HepG2 (cell line): ENCODE data around the gene OFD1. TPM values are rescaled to one million over a fixed set of nuclear protein-coding genes. Genes with fewer than 3 reads are reported as not detected.

Experiments used
- ATAC-seq: fragments of 200-7000 bp; cut with Tn5 transposase; 3 replicates; pipeline ENCODE4 v1.9.1; 2020; ENCODE audit warnings: mild to moderate bottlenecking, moderate library complexity
- BruUV-seq: library from RNA; stranded (reverse); fragments of 400-500 nt; replicated peaks from 2 replicates; lab custom pipeline; 2021; lab: Mats Ljungman, UMichigan
- CTCF ChIA-PET: fragments of 300-600 bp; formaldehyde crosslinking; extraction: SDS; loops from one replicate; lab custom pipeline; 2021; ENCODE audit warnings: low total read pairs, inconsistent platforms, low intra/inter-chr PET ratio; lab: Yijun Ruan, JAX
- POLR2A ChIA-PET: fragments of 350-600 bp; sonication (Branson Sonifier 250); formaldehyde crosslinking; loops from one replicate; lab custom pipeline; 2020; ENCODE audit warnings: antibody characterized with exemption, inconsistent platforms; lab: Yijun Ruan, JAX
- DNase-seq: peaks from one replicate; pipeline ENCODE4 v3.0.0-alpha.2; 2015; ENCODE audit warnings: low spot score
- FAIRE-seq: peaks from 3 replicates; lab custom pipeline; 2011; peaks lifted over from hg19 to GRCh38; lab: Jason Lieb, UNC
- H2AFZ ChIP-seq: one replicate; pipeline ENCODE4 v1.6.1; 2011; ENCODE audit warnings: low read length, inconsistent platforms
- H3K27ac ChIP-seq: fragments of 300-600 bp; 3 replicates; pipeline ENCODE4 v1.8.0; 2011; ENCODE audit warnings: mixed run types, mild to moderate bottlenecking, mixed read lengths, low read length, inconsistent platforms; ENCODE audit not compliant: insufficient read depth; ENCODE audit errors: extremely low read length
- H3K27me3 ChIP-seq, 2 experiments: fragments of 200-600 bp in 1 of 2; 2 replicates in 1 of 2; 3 replicates in 1 of 2; pipeline versions ENCODE4 v1.6.0 to v1.8.0; 2011; ENCODE audit warnings: low read length in 2 of 2, mild to moderate bottlenecking in 2 of 2, moderate library complexity in 2 of 2, inconsistent platforms in 1 of 2; ENCODE audit not compliant: insufficient read depth in 2 of 2, control insufficient read depth in 1 of 2
- H3K36me3 ChIP-seq, 2 experiments: fragments of 200-600 bp in 1 of 2; replicated peaks in 1 of 2; 2 replicates in 1 of 2; 3 replicates in 1 of 2; pipeline versions ENCODE4 v1.5.1 to v1.8.0; 2011; ENCODE audit warnings: low read length in 2 of 2, inconsistent platforms in 1 of 2; ENCODE audit not compliant: insufficient read depth in 2 of 2, control insufficient read depth in 1 of 2
- H3K4me1 ChIP-seq: 2 replicates; pipeline ENCODE4 v1.5.1; 2012; ENCODE audit warnings: low read length, inconsistent platforms; ENCODE audit not compliant: insufficient read depth
- H3K4me2 ChIP-seq: 2 replicates; pipeline ENCODE4 v1.6.0; 2011; ENCODE audit warnings: low read depth, low read length, inconsistent platforms
- H3K4me3 ChIP-seq, 3 experiments: fragments of 200-600 bp in 1 of 3; sonication (generic), shearing (Covaris generic) in 1 of 3; replicated peaks in 1 of 3; 2 replicates each; pipeline ENCODE4 v1.5.1; 2011 to 2016; ENCODE audit warnings: low read length in 3 of 3, inconsistent platforms in 2 of 3, low read depth in 2 of 3, mild to moderate bottlenecking in 2 of 3, control low read depth in 1 of 3, mixed read lengths in 1 of 3; ENCODE audit not compliant: insufficient read depth in 1 of 3
- H3K79me2 ChIP-seq: one replicate; pipeline ENCODE4 v1.6.1; 2011; ENCODE audit warnings: low read length, inconsistent platforms; ENCODE audit not compliant: insufficient read depth
- H3K9ac ChIP-seq: 2 replicates; pipeline ENCODE4 v1.6.0; 2011; ENCODE audit warnings: mild to moderate bottlenecking, low read depth, low read length, inconsistent platforms; ENCODE audit not compliant: insufficient read depth
- H3K9me3 ChIP-seq: 2 replicates; pipeline ENCODE4 v1.5.1; 2012; ENCODE audit warnings: mild to moderate bottlenecking, low read length
- H4K20me1 ChIP-seq: 2 replicates; pipeline ENCODE4 v1.6.0; 2011; ENCODE audit warnings: inconsistent platforms, mild to moderate bottlenecking, low read length, moderate library complexity; ENCODE audit not compliant: insufficient read depth
- GATAD1 ChIP-seq: IDR thresholded peaks from 2 replicates; pipeline ENCODE4 v1.6.1; 2016; ENCODE audit warnings: missing genetic modification reagents, missing compliant biosample characterization
- HNF4A ChIP-seq: sonication (generic); formaldehyde crosslinking; IDR thresholded peaks from 2 replicates; pipeline ENCODE4 v1.4.0; 2020; ENCODE audit warnings: missing genetic modification reagents
- HNF4G ChIP-seq, 2 experiments: sonication (generic) in 1 of 2; formaldehyde crosslinking in 1 of 2; IDR thresholded peaks; 2 replicates each; pipeline versions ENCODE4 v1.4.0 to v1.6.1; 2011 to 2020; ENCODE audit warnings: borderline replicate concordance in 2 of 2, low read depth in 2 of 2, mild to moderate bottlenecking in 2 of 2, low read length in 1 of 2, missing genetic modification reagents in 1 of 2, moderate library complexity in 1 of 2
- JUNB ChIP-seq: sonication (generic); formaldehyde crosslinking; IDR thresholded peaks from 2 replicates; pipeline ENCODE4 v1.8.0; 2022; ENCODE audit warnings: missing genetic modification reagents, mild to moderate bottlenecking, borderline replicate concordance
- MTF2 ChIP-seq: sonication (generic); formaldehyde crosslinking; IDR thresholded peaks from 2 replicates; pipeline ENCODE4 v1.5.0; 2020; ENCODE audit warnings: missing genetic modification reagents, borderline replicate concordance
- NR2F1 ChIP-seq, 2 experiments: fragments of 450-650 bp in 1 of 2; formaldehyde crosslinking in 1 of 2; IDR thresholded peaks; 2 replicates each; pipeline versions ENCODE4 v1.5.0 to v1.6.1; 2016 to 2020; ENCODE audit warnings: mild to moderate bottlenecking in 1 of 2, missing compliant biosample characterization in 1 of 2, missing genetic modification reagents in 1 of 2, moderate library complexity in 1 of 2
- SPEN ChIP-seq: sonication (generic); formaldehyde crosslinking; IDR thresholded peaks from 2 replicates; pipeline ENCODE4 v1.5.1; 2020; ENCODE audit warnings: low read depth, mild to moderate bottlenecking, missing genetic modification reagents
- TMF1 ChIP-seq: sonication (generic); formaldehyde crosslinking; IDR thresholded peaks from 2 replicates; pipeline ENCODE4 v1.8.1; 2022; ENCODE audit warnings: low read depth, missing genetic modification reagents
- ZMYM3 ChIP-seq: sonication (generic); formaldehyde crosslinking; IDR thresholded peaks from 2 replicates; pipeline ENCODE4 v1.5.1; 2020; ENCODE audit warnings: mild to moderate bottlenecking, missing genetic modification reagents
- ZNF251 ChIP-seq: sonication (generic); formaldehyde crosslinking; IDR thresholded peaks from 2 replicates; pipeline ENCODE4 v1.9.0; 2021; ENCODE audit warnings: mild to moderate bottlenecking, missing genetic modification reagents
- WGBS: methylation state at CpG from one replicate; pipeline ENCODE4 v1.1.6; 2017; ENCODE audit warnings: low lambda C conversion rate; 5-methylcytosine and 5-hydroxymethylcytosine counted together
- in situ Hi-C: cut with HindIII; loops from 2 replicates; pipeline ENCODE4 v1.10.0; 2017; ENCODE audit warnings: low pct_unique_long_range_greater_than_20kb; ENCODE audit not compliant: extremely low pct_ligation_motif_present
- intact Hi-C: fragments of 100-400 bp; cut with micrococcal nuclease; formaldehyde crosslinking; loops from one replicate; pipeline ENCODE4 v1.10.0; 2022; ENCODE audit not compliant: unreplicated experiment
- polyA plus RNA-seq, 8 experiments: library from polyadenylated mRNA; depleted of rRNA in 3 of 8; stranded (reverse) in 7 of 8; unstranded in 1 of 8; fragments of >200 nt; fragmentation: Illumina TruSeq in 4 of 8; extraction: Trizol in 4 of 8; gene quantifications; 2 replicates each; pipeline versions ENCODE4 v1.2.1 to v1.2.3, GENCODE V29; 2011 to 2016; ENCODE audit warnings: low read depth in 4 of 8, missing spikeins in 1 of 8, mixed read lengths in 1 of 8; ENCODE audit not compliant: insufficient read depth in 1 of 8
- total RNA-seq, 5 experiments: library from RNA; depleted of rRNA; stranded (reverse); fragments of >200 nt; fragmentation: Illumina TruSeq; extraction: Trizol; gene quantifications; 2 replicates each; pipeline ENCODE4 v1.2.3, GENCODE V29; 2016; ENCODE audit warnings: low read depth in 1 of 5
- TF ChIP-seq, protein P1 (sequence below): sonication (generic); formaldehyde crosslinking; IDR thresholded peaks from 2 replicates; pipeline ENCODE4 v1.4.0; 2020; ENCODE audit warnings: mild to moderate bottlenecking, missing genetic modification reagents
- TF ChIP-seq, protein P2 (sequence below): fragments of 450-650 bp; IDR thresholded peaks from 2 replicates; pipeline ENCODE4 v1.6.1; 2017

The OFD1 gene
- total and polyA plus RNA-seq, 2 of the 13 experiments (the other 11 are each of a cell fraction or from before 2014, with no cell fraction given): 14.9 to 16.4 TPM

DNA sequence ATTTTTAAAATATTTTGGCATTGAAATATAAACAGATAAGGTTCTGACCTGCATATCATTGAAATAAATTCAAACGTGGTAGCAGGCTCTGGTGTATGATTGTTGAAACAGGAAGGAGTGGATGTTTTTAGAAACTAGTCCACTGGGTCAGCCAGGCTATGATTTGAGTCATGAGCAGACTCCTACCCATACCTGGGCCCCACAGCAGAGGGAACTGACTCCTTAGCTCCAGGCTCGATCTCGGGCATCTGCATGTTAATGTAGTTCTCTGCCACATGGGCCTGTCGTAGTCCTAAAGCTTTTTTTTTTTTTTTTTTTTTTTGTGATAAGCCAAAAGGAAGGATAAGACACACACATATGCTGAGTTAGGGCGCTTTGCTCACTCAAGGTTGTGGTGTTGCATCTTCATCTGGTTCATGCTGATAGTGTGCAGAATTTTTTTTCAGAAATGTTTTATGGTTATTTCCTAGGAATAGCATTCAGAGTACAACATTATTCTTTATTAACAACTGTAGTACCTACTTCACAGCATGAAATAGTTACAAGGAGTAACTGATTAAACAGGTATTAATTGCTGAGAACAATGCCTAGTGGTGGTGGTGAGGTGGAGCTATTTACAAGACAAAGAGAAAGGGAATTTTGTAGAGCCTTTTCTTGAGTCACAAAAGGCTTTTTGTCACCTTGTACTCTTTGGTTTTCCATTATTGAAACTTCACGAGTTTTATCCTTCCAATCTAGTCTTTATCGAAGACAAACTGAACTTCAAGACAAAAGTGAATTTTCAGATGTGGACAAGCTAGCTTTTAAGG, 27.3 kb downstream of the OFD1 start:
- ATAC-seq (no peak), FAIRE-seq (no peak)

DNA sequence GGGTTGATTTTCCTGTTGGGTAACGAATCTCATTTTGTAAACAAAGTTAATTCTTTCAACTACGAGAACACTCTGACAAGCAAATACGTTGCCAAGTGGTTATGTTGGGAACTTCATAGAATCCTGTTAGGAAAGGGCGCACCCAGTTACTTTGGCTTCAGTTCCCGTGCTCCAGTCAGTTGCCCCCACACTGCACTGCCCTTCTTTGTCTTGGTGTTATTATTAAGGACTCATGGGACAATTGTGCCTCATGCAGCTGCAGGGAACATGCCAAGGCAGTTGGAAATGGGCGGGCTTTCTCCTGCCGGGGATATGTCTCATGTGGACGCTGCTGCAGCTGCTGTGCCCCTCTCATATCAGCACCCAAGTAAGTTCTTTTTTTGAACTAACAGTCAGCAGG, 28.9 kb downstream of the OFD1 start:
- no peak overlapping the region for H3K9ac ChIP-seq
- WGBS: over 99% methylated on average over 7 of the region's 8 CpGs
- no TSS peak for BruUV-seq
- TF ChIP-seq MTF2 (no peak), TMF1 (no peak), ZNF251 (no peak), NR2F1 (CRISPR knock-in tag; IDR thresholded peaks at IDR 0.05) (no peak), ZMYM3 (no peak), SPEN (CRISPR knock-in tag) (no peak), HNF4A (CRISPR knock-in tag) (no peak), HNF4G (IDR thresholded peaks at IDR 0.05; ENCODE audit: borderline replicate concordance, low read depth, low read length) (no peak), HNF4G (CRISPR knock-in tag; IDR thresholded peaks at IDR 0.05; ENCODE audit: borderline replicate concordance, low read depth) (no peak)
- TF ChIP-seq, protein P1, sequence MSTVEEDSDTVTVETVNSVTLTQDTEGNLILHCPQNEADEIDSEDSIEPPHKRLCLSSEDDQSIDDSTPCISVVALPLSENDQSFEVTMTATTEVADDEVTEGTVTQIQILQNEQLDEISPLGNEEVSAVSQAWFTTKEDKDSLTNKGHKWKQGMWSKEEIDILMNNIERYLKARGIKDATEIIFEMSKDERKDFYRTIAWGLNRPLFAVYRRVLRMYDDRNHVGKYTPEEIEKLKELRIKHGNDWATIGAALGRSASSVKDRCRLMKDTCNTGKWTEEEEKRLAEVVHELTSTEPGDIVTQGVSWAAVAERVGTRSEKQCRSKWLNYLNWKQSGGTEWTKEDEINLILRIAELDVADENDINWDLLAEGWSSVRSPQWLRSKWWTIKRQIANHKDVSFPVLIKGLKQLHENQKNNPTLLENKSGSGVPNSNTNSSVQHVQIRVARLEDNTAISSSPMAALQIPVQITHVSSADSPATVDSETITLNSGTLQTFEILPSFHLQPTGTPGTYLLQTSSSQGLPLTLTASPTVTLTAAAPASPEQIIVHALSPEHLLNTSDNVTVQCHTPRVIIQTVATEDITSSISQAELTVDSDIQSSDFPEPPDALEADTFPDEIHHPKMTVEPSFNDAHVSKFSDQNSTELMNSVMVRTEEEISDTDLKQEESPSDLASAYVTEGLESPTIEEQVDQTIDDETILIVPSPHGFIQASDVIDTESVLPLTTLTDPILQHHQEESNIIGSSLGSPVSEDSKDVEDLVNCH (CRISPR knock-in tag): no peak
- TF ChIP-seq, all 625 proteins: peak for 0
- Histone ChIP-seq H3K27me3 (no peaks in the 10 kb centered on the region), H3K9me3 (no peaks in the 10 kb centered on the region), H3K4me2 (no peak overlapping the region), H3K27ac (no peak overlapping the region), H2AFZ (no peak overlapping the region), H3K4me3 (no peak overlapping the region), H4K20me1 (no peaks in the 10 kb centered on the region), H3K79me2 (no peaks in the 10 kb centered on the region), H3K4me1 (no peaks in the 10 kb centered on the region), H3K36me3 (peaks cover 0 to 25% of the 10 kb centered on the region in 2 experiments; a peak in 3 of 5 replicates)
- FAIRE-seq (no peak), ATAC-seq (no peak), DNase-seq (no peak)
- intact Hi-C loops: no loop called here
- POLR2A ChIA-PET: no interaction called here
- CTCF ChIA-PET: no interaction called here
- in situ Hi-C loops: loop anchor here (10.0 to 25.0 kb wide), 2 partner anchors 251 to 271 kb away; no protein-coding TSS in a partner anchor

More for the DNA sequence above, 27.3 kb downstream of the OFD1 start:
- H3K27me3 ChIP-seq: no peaks in the 10 kb centered on the region
- H3K4me2 ChIP-seq: no peak overlapping the region
- no peak overlapping the region for H3K9ac ChIP-seq
- TF ChIP-seq GATAD1 (CRISPR knock-in tag) (no peak), JUNB (CRISPR knock-in tag) (no peak)
- TF ChIP-seq, protein P2, sequence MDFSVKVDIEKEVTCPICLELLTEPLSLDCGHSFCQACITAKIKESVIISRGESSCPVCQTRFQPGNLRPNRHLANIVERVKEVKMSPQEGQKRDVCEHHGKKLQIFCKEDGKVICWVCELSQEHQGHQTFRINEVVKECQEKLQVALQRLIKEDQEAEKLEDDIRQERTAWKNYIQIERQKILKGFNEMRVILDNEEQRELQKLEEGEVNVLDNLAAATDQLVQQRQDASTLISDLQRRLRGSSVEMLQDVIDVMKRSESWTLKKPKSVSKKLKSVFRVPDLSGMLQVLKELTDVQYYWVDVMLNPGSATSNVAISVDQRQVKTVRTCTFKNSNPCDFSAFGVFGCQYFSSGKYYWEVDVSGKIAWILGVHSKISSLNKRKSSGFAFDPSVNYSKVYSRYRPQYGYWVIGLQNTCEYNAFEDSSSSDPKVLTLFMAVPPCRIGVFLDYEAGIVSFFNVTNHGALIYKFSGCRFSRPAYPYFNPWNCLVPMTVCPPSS: no peak
- H3K9me3 ChIP-seq: no peaks in the 10 kb centered on the region
- H3K27ac ChIP-seq: no peak overlapping the region
- H3K36me3 ChIP-seq: peaks cover 0 to 29% of the 10 kb centered on the region in 2 experiments; a peak in 4 of 5 replicates
- intact Hi-C loops (no loop called here), in situ Hi-C loops (loop anchor here (10.0 to 25.0 kb wide), 2 partner anchors 250 to 273 kb away; no protein-coding TSS in a partner anchor)
- H3K4me3 ChIP-seq: no peak overlapping the region
- WGBS: 90% methylated on average over 4 of the region's 7 CpGs
- DNase-seq: no peak
- ChIA-PET POLR2A (no interaction called here), CTCF (no interaction called here)
- no peaks in the 10 kb centered on the region for H4K20me1 ChIP-seq
- H2AFZ ChIP-seq: no peak overlapping the region
- BruUV-seq: no TSS peak
- H3K4me1 ChIP-seq: no peaks in the 10 kb centered on the region
- no peaks in the 10 kb centered on the region for H3K79me2 ChIP-seq
